ENCODE data around the gene MGAT5. TPM values are rescaled to one million over a fixed set of nuclear protein-coding genes. Genes with fewer than 3 reads are reported as not detected.

The MGAT5 gene
- total RNA-seq, 1 donor from 2014 or later, result 54.4 TPM

- Histone ChIP-seq H3K4me1 (no peaks in the 10 kb centered on the region), H3K4me3 (no peak overlapping the region), H3K27ac (no peak overlapping the region), H3K36me3 (peaks cover 8% of the 10 kb centered on the region), H3K9me3 (no peaks in the 10 kb centered on the region), H3K27me3 (no peaks in the 10 kb centered on the region)
- DNase-seq (no peak), ATAC-seq (no peak)
- intact Hi-C loops (cut with DNase I), result no loop called here
- no peak for TF ChIP-seq CTCF (IDR thresholded peaks at IDR 0.05)
Observed at GRCh38 chr2:134269230-134269629, 15.4 kb downstream of the MGAT5 start.

GRCh38 chr2:134269972-134270735, 16.3 kb downstream of the MGAT5 start:
- Histone ChIP-seq H3K27me3 (no peaks in the 10 kb centered on the region), H3K27ac (no peak overlapping the region), H3K36me3 (peaks cover 8% of the 10 kb centered on the region), H3K4me1 (no peaks in the 10 kb centered on the region), H3K9me3 (no peaks in the 10 kb centered on the region), H3K4me3 (no peak overlapping the region)
- DNase-seq (no peak), ATAC-seq (no peak)
- intact Hi-C loops (cut with DNase I), result no loop called here
- TF ChIP-seq CTCF (IDR thresholded peaks at IDR 0.05), result no peak

- intact Hi-C loops (cut with DNase I), result no loop called here
- Histone ChIP-seq H3K4me3 (no peak overlapping the region), H3K27me3 (no peaks in the 10 kb centered on the region), H3K9me3 (no peaks in the 10 kb centered on the region), H3K36me3 (peaks cover 8% of the 10 kb centered on the region), H3K4me1 (no peaks in the 10 kb centered on the region), H3K27ac (no peak overlapping the region)
- no peak for TF ChIP-seq CTCF (IDR thresholded peaks at IDR 0.05)
- ATAC-seq, result no peak
- no peak for DNase-seq
Observed at GRCh38 chr2:134271758-134272157, 17.9 kb downstream of the MGAT5 start.

- intact Hi-C loops (cut with DNase I), result no loop called here
- Histone ChIP-seq H3K27me3 (no peaks in the 10 kb centered on the region), H3K27ac (no peak overlapping the region), H3K4me3 (no peak overlapping the region), H3K4me1 (no peaks in the 10 kb centered on the region), H3K9me3 (no peaks in the 10 kb centered on the region), H3K36me3 (peaks cover 8% of the 10 kb centered on the region)
- ATAC-seq, result no peak
- TF ChIP-seq CTCF (IDR thresholded peaks at IDR 0.05), result no peak
- no peak for DNase-seq
Observed at GRCh38 chr2:134272806-134273205, 18.9 kb downstream of the MGAT5 start.

- no peak for TF ChIP-seq CTCF (IDR thresholded peaks at IDR 0.05)
- Histone ChIP-seq H3K4me3 (no peak overlapping the region), H3K27ac (no peak overlapping the region), H3K27me3 (no peaks in the 10 kb centered on the region), H3K9me3 (no peaks in the 10 kb centered on the region), H3K4me1 (no peaks in the 10 kb centered on the region), H3K36me3 (peaks cover 8% of the 10 kb centered on the region)
- intact Hi-C loops (cut with DNase I), result no loop called here
- DNase-seq (no peak), ATAC-seq (no peak)
Observed at GRCh38 chr2:134273256-134273983, 19.5 kb downstream of the MGAT5 start.

All from upper lobe of right lung (tissue), 1 donor.